ENCODE data around the gene MID1IP1. TPM values are rescaled to one million over a fixed set of nuclear protein-coding genes. Genes with fewer than 3 reads are reported as not detected.

The MID1IP1 gene
- total and polyA plus RNA-seq, 10 of the 15 experiments (the other 5 are each of a cell fraction or from before 2014, with no cell fraction given), result 0.21 to 62.2 (median 14.6) TPM

- Histone ChIP-seq H3K4me1 (ENCODE audit: control insufficient read depth, insufficient read depth, low read length) (no peaks in the 10 kb centered on the region), H2AFZ (ENCODE audit: control insufficient read depth, low read depth, low read length) (no peak overlapping the region), H3K79me2 (ENCODE audit: control insufficient read depth, insufficient read depth, low read length) (no peaks in the 10 kb centered on the region), H4K20me1 (ENCODE audit: control insufficient read depth, insufficient read depth) (no peaks in the 10 kb centered on the region), H3K9me3 (replicated peaks; ENCODE audit: control insufficient read depth, insufficient read depth, low read length) (no peaks in the 10 kb centered on the region), H3K27ac (ENCODE audit: control insufficient read depth, insufficient read depth) (no peak overlapping the region), H3K9ac (ENCODE audit: control insufficient read depth, insufficient read depth, low read length) (no peak overlapping the region), H3K36me3 (ENCODE audit: control insufficient read depth in 2 of 2, insufficient read depth in 2 of 2, low read length in 1 of 2) (no peaks in the 10 kb centered on the region), H3K27me3 (replicated peaks in 1 of 2; ENCODE audit: control insufficient read depth in 2 of 2, insufficient read depth in 2 of 2, low read length in 1 of 2) (no peaks in the 10 kb centered on the region), H3K4me2 (ENCODE audit: control insufficient read depth, insufficient read depth) (no peak overlapping the region), H3K4me3 (no peak overlapping the region)
- DNase-seq (ENCODE audit: low read depth, low spot score) (no peak), ATAC-seq (no peak), FAIRE-seq (no peak)
- CTCF ChIA-PET, result interaction anchor here (0.6 to 1.1 kb wide), 2 partner anchors 93 to 287 kb away, joined by 3 read pairs; no protein-coding TSS in a partner anchor
- BruUV-seq (replicated peaks), result no TSS peak
- in situ Hi-C loops (cut with MboI) (no loop called here), intact Hi-C loops (cut with micrococcal nuclease; ENCODE audit: unreplicated experiment) (no loop called here)
- SMC1A ChIA-PET (ENCODE audit: uncharacterized antibody, unreplicated experiment), result interaction anchor here (0.7 kb wide), 1 partner anchor 57 kb away, joined by 3 read pairs; no protein-coding TSS in a partner anchor
- RAD21 ChIA-PET (ENCODE audit: unreplicated experiment), result no interaction called here
- no peak for TF ChIP-seq E2F4 (IDR thresholded peaks at IDR 0.05; ENCODE audit: low read depth, low read length)
- no peak for TF ChIP-seq BCL11A (IDR thresholded peaks at IDR 0.05; ENCODE audit: low read depth, low read length)
- no peak for TF ChIP-seq NRF1 (conservative IDR thresholded peaks at IDR 0.05; ENCODE audit: low read depth, low read length)
- no peak for TF ChIP-seq KDM1A (IDR thresholded peaks at IDR 0.05; ENCODE audit: borderline replicate concordance)
- TF ChIP-seq PAX5 (IDR thresholded peaks at IDR 0.05; ENCODE audit: borderline replicate concordance, low read depth, low read length), result no peak
- no peak for TF ChIP-seq BHLHE40 (IDR thresholded peaks at IDR 0.05; ENCODE audit: borderline replicate concordance in 1 of 2, low read depth in 2 of 2, low read length in 1 of 2)
- no peak for TF ChIP-seq IRF4 (IDR thresholded peaks at IDR 0.05; ENCODE audit: low read depth, low read length)
- TF ChIP-seq TCF7 (IDR thresholded peaks at IDR 0.05; ENCODE audit: borderline replicate concordance), result no peak
- no peak for TF ChIP-seq PAX8 (IDR thresholded peaks at IDR 0.05)
- no peak for TF ChIP-seq SRF (IDR thresholded peaks at IDR 0.05; ENCODE audit: low read depth in 2 of 2, low read length in 2 of 2)
- no peak for TF ChIP-seq CREB1 (IDR thresholded peaks at IDR 0.05; ENCODE audit: low read depth)
- TF ChIP-seq TCF3 (IDR thresholded peaks at IDR 0.05; ENCODE audit: borderline replicate concordance, insufficient read depth, low read depth, low read length), result no peak
- no peak for TF ChIP-seq SREBF2 (IDR thresholded peaks at IDR 0.05; ENCODE audit: low read length)
- TF ChIP-seq CHD1 (IDR thresholded peaks at IDR 0.05; ENCODE audit: low read depth, low read length), result no peak
- no peak for TF ChIP-seq YY1 (IDR thresholded peaks at IDR 0.05; ENCODE audit: low read depth, low read length)
- no peak for TF ChIP-seq MLLT1 (IDR thresholded peaks at IDR 0.05)
- POLR2A ChIA-PET, result no interaction called here
- 29% methylated on average over 5 of the region's 5 CpGs for WGBS (ENCODE audit: insufficient coverage, insufficient replicate concordance, low lambda C conversion rate, missing lambda C conversion rate)
These were observed 46.1 kb downstream of the MID1IP1 start for GRCh38 chrX:38847206-38847902.
